22Rv1 (cell line): Measurements from ENCODE around the gene SBNO2.

Experiments used
- ZFX ChIP-seq: fragments of 450-650 bp; IDR thresholded peaks from 2 replicates; pipeline ENCODE4 v1.6.1; 2017; ENCODE audit warnings: antibody characterized with exemption, borderline replicate concordance
- TF ChIP-seq, protein P1 (sequence below): fragments of 450-650 bp; IDR thresholded peaks from 2 replicates; pipeline ENCODE4 v1.5.1; 2017; ENCODE audit warnings: mild to moderate bottlenecking

DNA sequence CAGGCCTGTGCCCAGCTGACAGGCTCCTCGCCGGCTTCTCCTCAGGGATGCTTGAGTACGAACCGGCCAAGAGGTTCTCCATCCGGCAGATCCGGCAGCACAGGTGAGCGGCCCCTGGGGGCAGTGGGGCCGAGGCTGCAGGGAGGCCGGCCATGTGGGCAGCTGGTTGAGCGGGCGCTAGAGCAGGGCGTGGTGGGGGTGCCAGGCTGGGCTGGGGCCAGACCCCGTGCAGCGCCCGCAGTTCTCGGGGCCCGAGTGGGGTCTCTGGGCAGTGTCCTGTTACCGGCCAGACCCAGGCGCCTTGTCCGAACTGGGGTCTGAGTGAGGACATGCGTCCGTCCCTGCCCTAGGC, 47.8 kb upstream of the SBNO2 start:
- TF ChIP-seq, protein P1, sequence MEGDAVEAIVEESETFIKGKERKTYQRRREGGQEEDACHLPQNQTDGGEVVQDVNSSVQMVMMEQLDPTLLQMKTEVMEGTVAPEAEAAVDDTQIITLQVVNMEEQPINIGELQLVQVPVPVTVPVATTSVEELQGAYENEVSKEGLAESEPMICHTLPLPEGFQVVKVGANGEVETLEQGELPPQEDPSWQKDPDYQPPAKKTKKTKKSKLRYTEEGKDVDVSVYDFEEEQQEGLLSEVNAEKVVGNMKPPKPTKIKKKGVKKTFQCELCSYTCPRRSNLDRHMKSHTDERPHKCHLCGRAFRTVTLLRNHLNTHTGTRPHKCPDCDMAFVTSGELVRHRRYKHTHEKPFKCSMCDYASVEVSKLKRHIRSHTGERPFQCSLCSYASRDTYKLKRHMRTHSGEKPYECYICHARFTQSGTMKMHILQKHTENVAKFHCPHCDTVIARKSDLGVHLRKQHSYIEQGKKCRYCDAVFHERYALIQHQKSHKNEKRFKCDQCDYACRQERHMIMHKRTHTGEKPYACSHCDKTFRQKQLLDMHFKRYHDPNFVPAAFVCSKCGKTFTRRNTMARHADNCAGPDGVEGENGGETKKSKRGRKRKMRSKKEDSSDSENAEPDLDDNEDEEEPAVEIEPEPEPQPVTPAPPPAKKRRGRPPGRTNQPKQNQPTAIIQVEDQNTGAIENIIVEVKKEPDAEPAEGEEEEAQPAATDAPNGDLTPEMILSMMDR, result no peak
- no peak for TF ChIP-seq ZFX
